HG03432 (cell line): ENCODE data around the gene B4GALT4.

Experiments
- ATAC-seq: cut with Tn5 transposase; IDR thresholded peaks from one replicate; pipeline ENCODE4 v1.9.1; 2021; ENCODE audit warnings: mild to moderate bottlenecking, moderate library complexity; ENCODE audit not compliant: unreplicated experiment

The B4GALT4 gene

GRCh38 chr3:119238363-119238762, 2.3 kb downstream of the B4GALT4 start:
- ATAC-seq = no peak

GRCh38 chr3:119237299-119237698, 3.4 kb downstream of the B4GALT4 start:
- ATAC-seq = no peak

- ATAC-seq = no peak
Measured at GRCh38 chr3:119236756-119237155, 3.9 kb downstream of the B4GALT4 start.

GRCh38 chr3:119235151-119235550, 5.5 kb downstream of the B4GALT4 start:
- ATAC-seq = no peak

- ATAC-seq = no peak
Measured at GRCh38 chr3:119234610-119235009, 6.1 kb downstream of the B4GALT4 start.

GRCh38 chr3:119230745-119231144, 9.9 kb downstream of the B4GALT4 start:
- no peak for ATAC-seq

GRCh38 chr3:119230071-119230470, 10.6 kb downstream of the B4GALT4 start:
- no peak for ATAC-seq

GRCh38 chr3:119229190-119229589, 11.5 kb downstream of the B4GALT4 start:
- no peak for ATAC-seq

GRCh38 chr3:119228373-119229145, 12.1 kb downstream of the B4GALT4 start:
- ATAC-seq = no peak

- no peak for ATAC-seq
Measured at GRCh38 chr3:119227070-119227850, 13.4 kb downstream of the B4GALT4 start.

GRCh38 chr3:119225121-119225520, 15.6 kb downstream of the B4GALT4 start:
- no peak for ATAC-seq

GRCh38 chr3:119223511-119223910, 17.2 kb downstream of the B4GALT4 start:
- ATAC-seq = no peak

GRCh38 chr3:119222391-119222790, 18.3 kb downstream of the B4GALT4 start:
- no peak for ATAC-seq

GRCh38 chr3:119221779-119222320, 18.8 kb downstream of the B4GALT4 start:
- no peak for ATAC-seq

GRCh38 chr3:119220970-119221667, 19.6 kb downstream of the B4GALT4 start:
- ATAC-seq = no peak

GRCh38 chr3:119220198-119220597, 20.5 kb downstream of the B4GALT4 start:
- ATAC-seq = no peak

- peak; percentile 99 for ATAC-seq
Measured at GRCh38 chr3:119219069-119219468, 21.6 kb downstream of the B4GALT4 start.

- no peak for ATAC-seq
Measured at GRCh38 chr3:119211803-119212202, 28.9 kb downstream of the B4GALT4 start.

- no peak for ATAC-seq
Measured at GRCh38 chr3:119211193-119211592, 29.5 kb downstream of the B4GALT4 start.

- no peak for ATAC-seq
Measured at GRCh38 chr3:119207512-119207875, 33.2 kb downstream of the B4GALT4 start.
